Keratinocyte (primary cell): ENCODE data around the gene HPSE2. TPM values are rescaled to one million over a fixed set of nuclear protein-coding genes. Genes with fewer than 3 reads are reported as not detected.

Experiments
- DNase-seq: peaks from one replicate; pipeline ENCODE4 v3.0.0-alpha.2; 2011; ENCODE audit warnings: low read depth, missing footprints, low spot score
- FAIRE-seq: peaks from 2 replicates; lab custom pipeline; 2011; peaks lifted over from hg19 to GRCh38; lab: Jason Lieb, UNC
- H2AFZ ChIP-seq: 2 replicates; pipeline ENCODE4 v1.6.0; 2012; ENCODE audit warnings: low read length, control low read depth, inconsistent platforms; ENCODE audit not compliant: control insufficient read depth
- H3K27ac ChIP-seq: 2 replicates; pipeline ENCODE4 v1.5.1; 2011; ENCODE audit warnings: low read length; ENCODE audit not compliant: control insufficient read depth, insufficient read depth
- H3K27me3 ChIP-seq: 3 replicates; pipeline ENCODE4 v1.6.0; 2011; ENCODE audit warnings: low read length; ENCODE audit not compliant: control insufficient read depth, insufficient read depth; ENCODE audit errors: extremely low read depth
- H3K36me3 ChIP-seq, 2 experiments: 2 replicates in 1 of 2; 3 replicates in 1 of 2; pipeline ENCODE4 v1.5.1; 2011; ENCODE audit warnings: low read length in 2 of 2, mild to moderate bottlenecking in 1 of 2; ENCODE audit not compliant: control insufficient read depth in 2 of 2, insufficient read depth in 2 of 2; ENCODE audit errors: extremely low read depth in 1 of 2
- H3K4me1 ChIP-seq: 3 replicates; pipeline ENCODE4 v1.5.1; 2011; ENCODE audit warnings: low read length; ENCODE audit not compliant: control insufficient read depth, insufficient read depth; ENCODE audit errors: extremely low read depth
- H3K4me2 ChIP-seq: 3 replicates; pipeline ENCODE4 v1.6.0; 2011; ENCODE audit warnings: low read depth, low read length; ENCODE audit not compliant: control insufficient read depth, insufficient read depth; ENCODE audit errors: extremely low read depth
- H3K4me3 ChIP-seq, 3 experiments: fragments of 200-600 bp in 1 of 3; sonication (generic) in 1 of 3; 2 replicates in 2 of 3; 3 replicates in 1 of 3; pipeline ENCODE4 v1.5.1; 2011 to 2016; ENCODE audit warnings: low read length in 3 of 3, mild to moderate bottlenecking in 3 of 3, control low read depth in 2 of 3, inconsistent platforms in 1 of 3, low read depth in 1 of 3, mixed read lengths in 1 of 3, mixed run types in 1 of 3, moderate library complexity in 1 of 3; ENCODE audit not compliant: control insufficient read depth in 2 of 3, insufficient read depth in 2 of 3; ENCODE audit errors: extremely low read depth in 1 of 3
- H3K79me2 ChIP-seq: 2 replicates; pipeline ENCODE4 v1.6.0; 2012; ENCODE audit warnings: low read length; ENCODE audit not compliant: control insufficient read depth, insufficient read depth
- H3K9ac ChIP-seq: 3 replicates; pipeline ENCODE4 v1.6.0; 2011; ENCODE audit warnings: low read length; ENCODE audit not compliant: control insufficient read depth, insufficient read depth; ENCODE audit errors: extremely low read depth
- H3K9me1 ChIP-seq: 3 replicates; pipeline ENCODE4 v1.6.0; 2011; ENCODE audit warnings: low read length; ENCODE audit not compliant: control insufficient read depth, insufficient read depth; ENCODE audit errors: extremely low read depth
- H3K9me3 ChIP-seq: 2 replicates; pipeline ENCODE4 v1.5.1; 2012; ENCODE audit warnings: low read depth, low read length; ENCODE audit not compliant: control insufficient read depth
- H4K20me1 ChIP-seq: 3 replicates; pipeline ENCODE4 v1.6.0; 2011; ENCODE audit warnings: low read length; ENCODE audit not compliant: control insufficient read depth, insufficient read depth; ENCODE audit errors: extremely low read depth
- EZH2 ChIP-seq: IDR thresholded peaks from one replicate; pipeline ENCODE4 v1.6.1; 2012; ENCODE audit warnings: inconsistent platforms, mild to moderate bottlenecking, low read length, moderate library complexity
- dilution Hi-C: fragments of 300-500 bp; cut with MboI; formaldehyde crosslinking; loops from one replicate; pipeline ENCODE4 v1.7.0; 2020; ENCODE audit warnings: low sequenced_read_pairs; ENCODE audit not compliant: extremely low pct_ligation_motif_present
- polyA plus RNA-seq, 5 experiments: library from polyadenylated mRNA; depleted of rRNA in 3 of 5; stranded (reverse) in 3 of 5; stranded (forward) in 1 of 5; unstranded in 1 of 5; fragments of >200 nt; gene quantifications; 1 replicate in 1 of 5; 2 replicates in 3 of 5; 3 replicates in 1 of 5; pipeline versions ENCODE4 v1.2.1 to v1.2.3, GENCODE V29; 2011 to 2012; ENCODE audit warnings: missing spikeins in 2 of 5, low read depth in 1 of 5, low replicate concordance in 1 of 5
- TF ChIP-seq, protein P1 (sequence below), 3 experiments: IDR thresholded peaks in 1 of 3; conservative IDR thresholded peaks in 1 of 3; optimal IDR thresholded peaks in 1 of 3; 2 replicates in 2 of 3; 3 replicates in 1 of 3; pipeline versions ENCODE3 to v1.5.1; 2011; ENCODE audit warnings: low read length in 3 of 3, mild to moderate bottlenecking in 3 of 3, moderate library complexity in 2 of 3, control low read depth in 1 of 3, inconsistent platforms in 1 of 3; ENCODE audit not compliant: insufficient read depth in 2 of 3; ENCODE audit errors: extremely low read depth in 1 of 3

The HPSE2 gene
- polyA plus RNA-seq, 1 donor (not counting 4 experiments of a cell fraction or from before 2014, with no cell fraction given): 0.01 TPM

DNA sequence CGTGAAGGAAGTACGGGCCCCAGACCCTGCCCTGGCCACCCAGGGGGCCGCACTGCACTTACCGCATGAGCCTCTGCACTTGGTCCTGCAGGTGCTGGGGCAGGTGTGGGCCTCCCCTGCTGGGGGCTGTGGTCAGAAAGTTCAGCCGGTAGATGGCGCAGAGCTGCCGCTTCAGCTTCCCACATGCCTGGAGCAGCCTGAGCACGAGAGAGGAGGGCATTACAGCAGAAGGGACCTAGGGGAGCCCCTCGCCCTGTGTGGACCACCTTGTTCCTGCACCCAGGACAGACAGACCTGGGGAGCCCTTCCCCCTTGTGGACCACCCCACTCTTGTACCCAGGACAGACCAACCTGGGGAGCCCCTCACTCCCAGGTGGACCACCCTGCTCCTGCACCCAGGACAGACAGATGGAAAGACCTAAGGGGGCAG lies 811.9 kb downstream of the HPSE2 start:
- H4K20me1 ChIP-seq: no peaks in the 10 kb centered on the region
- H3K9me3 ChIP-seq: no peaks in the 10 kb centered on the region
- no peaks in the 10 kb centered on the region for H3K9me1 ChIP-seq
- peaks cover 6% of the 10 kb centered on the region for H3K4me1 ChIP-seq
- no peak for FAIRE-seq
- H3K4me2 ChIP-seq: no peak overlapping the region
- H3K79me2 ChIP-seq: no peaks in the 10 kb centered on the region
- no peak overlapping the region for H3K9ac ChIP-seq
- H2AFZ ChIP-seq: no peak overlapping the region
- no peak for TF ChIP-seq EZH2
- TF ChIP-seq, protein P1, sequence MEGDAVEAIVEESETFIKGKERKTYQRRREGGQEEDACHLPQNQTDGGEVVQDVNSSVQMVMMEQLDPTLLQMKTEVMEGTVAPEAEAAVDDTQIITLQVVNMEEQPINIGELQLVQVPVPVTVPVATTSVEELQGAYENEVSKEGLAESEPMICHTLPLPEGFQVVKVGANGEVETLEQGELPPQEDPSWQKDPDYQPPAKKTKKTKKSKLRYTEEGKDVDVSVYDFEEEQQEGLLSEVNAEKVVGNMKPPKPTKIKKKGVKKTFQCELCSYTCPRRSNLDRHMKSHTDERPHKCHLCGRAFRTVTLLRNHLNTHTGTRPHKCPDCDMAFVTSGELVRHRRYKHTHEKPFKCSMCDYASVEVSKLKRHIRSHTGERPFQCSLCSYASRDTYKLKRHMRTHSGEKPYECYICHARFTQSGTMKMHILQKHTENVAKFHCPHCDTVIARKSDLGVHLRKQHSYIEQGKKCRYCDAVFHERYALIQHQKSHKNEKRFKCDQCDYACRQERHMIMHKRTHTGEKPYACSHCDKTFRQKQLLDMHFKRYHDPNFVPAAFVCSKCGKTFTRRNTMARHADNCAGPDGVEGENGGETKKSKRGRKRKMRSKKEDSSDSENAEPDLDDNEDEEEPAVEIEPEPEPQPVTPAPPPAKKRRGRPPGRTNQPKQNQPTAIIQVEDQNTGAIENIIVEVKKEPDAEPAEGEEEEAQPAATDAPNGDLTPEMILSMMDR (optimal IDR thresholded peaks at IDR 0.05 in 1 of 3, IDR thresholded peaks at IDR 0.05 in 1 of 3, conservative IDR thresholded peaks at IDR 0.05 in 1 of 3; ENCODE audit: extremely low read depth in 1 of 3, insufficient read depth in 2 of 3, low read length in 3 of 3): peak in 1 of 3 experiments; percentile 2
- H3K27me3 ChIP-seq: no peaks in the 10 kb centered on the region
- dilution Hi-C loops: no loop called here
- no peak overlapping the region for H3K27ac ChIP-seq
- H3K36me3 ChIP-seq: peaks cover 4 to 24% of the 10 kb centered on the region in 2 experiments
- no peak overlapping the region for H3K4me3 ChIP-seq
- no peak for DNase-seq

DNA sequence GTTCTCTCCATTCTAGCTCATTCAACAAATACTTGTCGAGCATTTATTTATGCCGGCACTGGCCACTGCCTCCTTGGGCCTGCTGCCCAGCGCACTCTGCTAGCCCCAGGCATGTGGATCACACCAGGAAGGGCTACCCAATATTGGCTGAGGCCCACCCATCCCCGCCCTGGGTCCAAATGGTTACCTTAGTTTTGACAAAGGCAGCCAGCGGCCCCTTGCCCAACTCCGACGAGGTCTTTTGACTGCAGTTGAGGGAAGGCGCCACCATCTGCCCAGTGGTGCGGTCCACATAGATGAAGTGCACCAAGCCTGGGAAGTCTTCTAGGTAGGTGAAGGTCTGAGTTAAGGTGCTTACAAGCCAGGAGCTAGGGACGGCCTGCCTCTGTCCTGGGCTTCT lies 813.5 kb downstream of the HPSE2 start:
- no peak for FAIRE-seq
- Histone ChIP-seq H2AFZ (no peak overlapping the region), H3K27me3 (no peaks in the 10 kb centered on the region), H3K4me1 (peaks cover 6% of the 10 kb centered on the region), H3K4me2 (no peak overlapping the region), H3K9me3 (no peaks in the 10 kb centered on the region), H3K4me3 (no peak overlapping the region), H3K36me3 (peaks cover 4 to 25% of the 10 kb centered on the region in 2 experiments), H3K27ac (no peak overlapping the region), H3K9ac (no peak overlapping the region), H4K20me1 (no peaks in the 10 kb centered on the region), H3K79me2 (no peaks in the 10 kb centered on the region), H3K9me1 (no peaks in the 10 kb centered on the region)
- dilution Hi-C loops: no loop called here
- TF ChIP-seq, protein P1 (optimal IDR thresholded peaks at IDR 0.05 in 1 of 3, IDR thresholded peaks at IDR 0.05 in 1 of 3, conservative IDR thresholded peaks at IDR 0.05 in 1 of 3; ENCODE audit: extremely low read depth in 1 of 3, insufficient read depth in 2 of 3, low read length in 3 of 3): no peak
- no peak for TF ChIP-seq EZH2
- no peak for DNase-seq
